Osteocyte (in vitro differentiated cells): ENCODE measurements around the gene TMEM150B. TPM values are rescaled to one million over a fixed set of nuclear protein-coding genes. Genes with fewer than 3 reads are reported as not detected.

ENCODE experiments used
- DNase-seq: peaks from one replicate; pipeline ENCODE4 v3.0.0; 2021; ENCODE audit warnings: mixed read lengths; ENCODE audit not compliant: unreplicated experiment; ENCODE audit errors: extremely low spot score
- H3K27ac Mint-ChIP-seq: one replicate; pipeline ENCODE4 v1.8.0; 2021; ENCODE audit warnings: mild to moderate bottlenecking, mixed read lengths; ENCODE audit not compliant: unreplicated experiment
- H3K27me3 Mint-ChIP-seq: one replicate; pipeline ENCODE4 v1.8.0; 2021; ENCODE audit warnings: mixed read lengths; ENCODE audit not compliant: unreplicated experiment
- H3K36me3 Mint-ChIP-seq: one replicate; pipeline ENCODE4 v1.8.0; 2021; ENCODE audit warnings: mixed read lengths; ENCODE audit not compliant: unreplicated experiment
- H3K4me1 Mint-ChIP-seq: one replicate; pipeline ENCODE4 v1.8.0; 2021; ENCODE audit warnings: mixed read lengths; ENCODE audit not compliant: unreplicated experiment
- H3K4me3 Mint-ChIP-seq: one replicate; pipeline ENCODE4 v1.8.0; 2021; ENCODE audit warnings: mild to moderate bottlenecking, moderate library complexity, mixed read lengths; ENCODE audit not compliant: unreplicated experiment
- H3K9me3 Mint-ChIP-seq: one replicate; pipeline ENCODE4 v1.8.0; 2021; ENCODE audit warnings: mixed read lengths; ENCODE audit not compliant: unreplicated experiment
- CTCF ChIP-seq: fragments of 200-600 bp; sonication (generic); IDR thresholded peaks from 2 replicates; pipeline ENCODE4 v1.5.0; 2021; ENCODE audit warnings: antibody characterized with exemption, mild to moderate bottlenecking, moderate library complexity
- total RNA-seq: library from RNA; stranded (reverse); gene quantifications from 2 replicates; pipeline ENCODE4 v1.2.1, GENCODE V29; 2021

The TMEM150B gene
- total RNA-seq, 1 donor from 2014 or later, result not detected

GRCh38 chr19:55316646-55317045 lies 8.5 kb downstream of the TMEM150B start:
- no peak for TF ChIP-seq CTCF
- Mint-ChIP-seq H3K36me3 (no peaks in the 10 kb centered on the region), H3K4me1 (peaks cover 6% of the 10 kb centered on the region), H3K4me3 (no peak overlapping the region), H3K9me3 (no peaks in the 10 kb centered on the region), H3K27me3 (peaks cover 4% of the 10 kb centered on the region), H3K27ac (no peak overlapping the region)
- no peak for DNase-seq

DNA sequence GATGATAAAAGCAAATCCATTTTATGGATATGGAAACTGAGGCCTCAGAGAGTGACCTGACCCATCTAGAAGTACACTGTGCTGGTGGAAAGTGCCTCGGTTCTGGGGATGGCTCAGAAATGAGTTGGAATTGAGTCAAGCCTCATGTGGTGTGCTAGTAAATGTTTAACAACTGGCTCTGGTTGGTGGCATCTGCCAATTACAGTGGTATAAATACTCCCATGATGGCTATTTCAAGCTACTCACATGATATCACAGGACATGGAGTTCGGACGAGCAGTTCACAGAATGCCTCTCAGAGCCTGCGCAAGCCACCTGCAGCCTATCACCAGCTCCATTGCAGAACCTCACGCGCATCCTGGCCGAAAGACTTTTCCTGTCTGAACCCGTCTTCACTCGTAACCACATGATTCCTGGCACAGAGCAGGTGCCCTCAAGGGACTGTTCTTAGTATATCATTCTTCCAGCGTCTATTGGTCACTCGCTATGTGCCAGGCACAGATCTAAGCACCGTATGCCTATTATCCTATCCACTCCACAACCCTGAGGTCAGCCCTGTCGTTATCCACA lies 9.1 kb downstream of the TMEM150B start:
- Mint-ChIP-seq H3K27ac (no peak overlapping the region), H3K9me3 (no peaks in the 10 kb centered on the region), H3K36me3 (no peaks in the 10 kb centered on the region), H3K4me1 (peaks cover 6% of the 10 kb centered on the region), H3K4me3 (no peak overlapping the region), H3K27me3 (peaks cover 4% of the 10 kb centered on the region)
- DNase-seq, result no peak
- no peak for TF ChIP-seq CTCF

DNA sequence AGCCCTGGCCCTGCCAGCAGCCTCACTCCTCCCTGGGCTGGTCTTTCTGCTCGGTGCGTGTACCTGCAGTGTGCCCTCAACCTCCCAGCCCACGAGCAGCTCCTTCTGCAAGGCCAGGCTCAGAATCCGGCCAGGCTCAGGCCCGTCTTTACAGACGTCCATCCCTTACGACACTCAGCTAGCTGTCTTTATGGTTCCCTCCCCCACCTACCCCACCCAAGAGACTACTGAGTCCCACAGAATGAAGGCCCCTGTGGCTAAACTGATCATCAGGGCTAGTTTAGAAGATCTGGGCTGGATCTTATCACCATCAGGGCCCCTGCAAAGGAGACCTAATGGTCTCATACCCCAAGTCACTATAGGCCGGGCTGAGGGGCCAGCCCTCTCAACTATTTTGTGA lies 10.7 kb downstream of the TMEM150B start:
- H3K36me3 Mint-ChIP-seq, result peaks cover 2% of the 10 kb centered on the region
- no peak for DNase-seq
- no peaks in the 10 kb centered on the region for H3K9me3 Mint-ChIP-seq
- H3K27ac Mint-ChIP-seq, result no peak overlapping the region
- H3K4me1 Mint-ChIP-seq, result no peaks in the 10 kb centered on the region
- no peak for TF ChIP-seq CTCF
- no peak overlapping the region for H3K4me3 Mint-ChIP-seq
- no peaks in the 10 kb centered on the region for H3K27me3 Mint-ChIP-seq

DNA sequence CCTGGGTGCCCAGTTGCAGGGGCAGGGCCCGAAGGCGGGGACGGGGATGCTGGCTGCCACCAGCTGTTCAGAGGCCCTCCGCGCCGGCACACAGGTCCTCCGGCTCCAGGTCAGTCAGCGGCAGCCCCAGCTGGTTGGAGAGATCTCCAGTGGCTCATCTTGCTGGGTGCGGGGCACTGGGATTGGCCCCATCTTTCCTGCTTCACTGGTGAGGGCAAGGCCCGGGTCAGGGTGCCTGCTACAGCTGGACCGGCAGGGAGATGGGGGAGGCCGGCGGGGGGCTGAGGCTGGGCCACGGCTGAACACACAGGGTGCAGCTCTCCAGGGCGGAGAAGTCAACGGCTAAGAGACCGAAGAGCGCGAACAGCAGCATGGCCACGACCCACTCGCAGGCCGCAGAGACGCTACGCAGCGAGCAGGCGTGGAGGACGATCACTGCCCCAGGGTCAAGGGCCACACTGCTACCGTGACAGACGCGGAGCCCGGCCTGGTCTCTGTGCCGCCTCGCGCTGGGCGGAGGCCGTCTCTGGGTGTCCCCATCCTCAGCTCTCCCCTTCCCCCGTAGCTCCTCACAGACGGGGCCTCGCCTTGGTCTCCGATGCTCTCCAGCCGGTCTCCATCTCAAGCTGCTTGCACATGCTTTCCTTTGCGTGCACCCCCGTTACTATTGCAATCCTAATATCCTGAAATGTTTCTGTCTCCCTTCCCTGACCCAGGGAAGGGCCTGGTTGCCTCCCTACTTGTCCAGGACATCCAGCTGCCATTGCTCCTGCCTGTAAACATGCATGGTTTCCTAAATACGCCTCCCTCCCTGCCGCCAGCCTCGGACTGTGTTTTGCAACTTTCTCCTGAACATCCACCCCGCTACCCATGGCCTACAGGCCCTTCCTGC lies 12.3 kb downstream of the TMEM150B start:
- Mint-ChIP-seq H3K27ac (no peak overlapping the region), H3K27me3 (no peaks in the 10 kb centered on the region), H3K4me3 (no peak overlapping the region), H3K36me3 (peaks cover 9% of the 10 kb centered on the region), H3K9me3 (no peaks in the 10 kb centered on the region), H3K4me1 (no peaks in the 10 kb centered on the region)
- no peak for DNase-seq
- no peak for TF ChIP-seq CTCF

- peaks cover 13% of the 10 kb centered on the region for H3K36me3 Mint-ChIP-seq
- no peak for TF ChIP-seq CTCF
- no peaks in the 10 kb centered on the region for H3K9me3 Mint-ChIP-seq
Observed at GRCh38 chr19:55311797-55312196, 13.3 kb downstream of the TMEM150B start.

More at GRCh38 chr19:55311797-55312196, 13.3 kb downstream of the TMEM150B start:
- no peak overlapping the region for H3K27ac Mint-ChIP-seq
- DNase-seq, result no peak
- H3K4me3 Mint-ChIP-seq, result no peak overlapping the region
- H3K4me1 Mint-ChIP-seq, result no peaks in the 10 kb centered on the region
- no peaks in the 10 kb centered on the region for H3K27me3 Mint-ChIP-seq
